Activated T-helper 9 cell treated with anti-CD3 and anti-CD28 coated beads, Interleukin-2, amount 50 U/mL, for 16 hours (primary cell): ENCODE measurements around the gene KCNT1.

ENCODE experiments used
- DNase-seq: peaks from one replicate; pipeline ENCODE4 v3.0.0-alpha.2; 2020; ENCODE audit warnings: low read depth

KCNT1 gene

DNA sequence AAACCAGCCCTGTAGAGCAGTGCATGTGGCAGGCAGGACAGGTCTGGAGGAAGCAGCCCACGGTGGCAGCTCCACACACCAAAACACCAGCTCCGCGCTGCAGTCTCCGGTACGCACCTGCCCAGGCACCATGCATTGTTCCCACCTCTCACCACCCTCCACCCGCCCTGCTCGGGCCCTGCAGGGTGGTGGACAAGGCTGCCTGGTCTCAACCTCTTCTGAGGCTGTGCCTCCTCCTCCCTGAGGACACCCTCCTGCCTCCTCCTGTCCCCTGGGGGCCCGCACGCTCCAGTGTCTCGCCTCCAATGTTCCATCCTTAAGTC, 96.2 kb downstream of the KCNT1 start:
- no peak for DNase-seq

DNA sequence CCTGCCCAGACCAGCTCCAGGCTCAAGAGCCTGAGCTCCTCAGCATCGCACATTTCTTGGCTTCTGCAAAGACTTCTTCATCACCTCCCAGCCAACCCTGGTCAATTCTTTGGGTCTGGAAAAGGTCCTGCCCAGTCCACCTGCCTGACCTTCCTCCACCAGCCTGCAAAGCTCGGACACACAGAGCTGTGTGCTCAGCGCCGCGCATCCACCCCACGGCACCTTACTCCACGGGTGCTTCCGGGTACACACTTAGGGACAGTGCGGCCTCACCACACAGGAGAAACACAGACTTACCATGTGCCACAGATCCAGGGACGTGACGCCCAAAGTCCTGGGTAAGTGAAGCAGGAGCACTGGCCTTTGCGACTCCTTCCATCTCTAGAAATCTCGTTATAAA, 97.3 kb downstream of the KCNT1 start:
- DNase-seq: no peak

DNA sequence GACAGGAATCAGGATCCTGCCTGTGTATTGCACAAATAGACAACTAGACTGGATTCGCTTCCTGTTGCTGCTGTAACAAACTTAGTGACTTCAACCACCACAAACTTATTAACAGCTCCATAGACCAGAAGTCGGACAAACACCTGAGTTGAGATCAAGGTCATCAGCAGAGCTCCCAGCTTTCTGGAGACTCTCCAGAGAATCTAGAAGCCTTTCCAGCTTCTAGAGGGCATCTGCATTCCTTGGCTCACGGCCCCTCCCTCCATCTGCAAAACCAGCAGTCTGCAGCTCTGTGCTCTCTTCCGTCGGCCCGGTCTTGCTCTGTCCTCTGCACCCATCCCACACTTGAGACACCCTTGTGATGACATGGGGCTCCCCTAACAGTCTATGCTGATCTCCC, 99.1 kb downstream of the KCNT1 start:
- no peak for DNase-seq

DNA sequence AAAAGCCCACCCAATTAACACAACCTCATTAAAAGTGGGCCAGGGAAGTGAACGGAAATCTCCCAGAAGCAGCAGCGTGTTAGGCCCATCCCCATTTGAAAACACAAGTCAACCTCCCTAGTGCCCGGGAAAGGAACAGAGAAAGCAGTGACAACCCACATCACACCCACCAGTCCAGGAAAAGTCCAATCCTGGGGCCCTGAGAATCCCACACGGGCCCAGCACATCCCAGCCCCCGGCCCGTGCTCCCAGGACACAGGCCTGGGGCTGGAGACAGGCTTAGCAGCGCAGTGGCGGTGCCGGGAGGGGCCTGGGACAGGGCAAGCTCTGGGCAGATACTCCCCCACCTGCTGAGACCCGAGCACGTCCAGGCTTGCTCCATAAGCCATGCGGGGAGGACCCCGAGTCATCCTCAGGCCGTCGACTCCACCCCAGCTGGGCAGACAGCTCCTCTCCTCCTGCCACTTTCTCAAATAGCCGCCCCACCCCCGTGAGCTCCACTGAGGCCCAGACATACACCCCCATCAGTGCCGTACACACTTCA, 101.0 kb downstream of the KCNT1 start:
- DNase-seq: no peak

DNA sequence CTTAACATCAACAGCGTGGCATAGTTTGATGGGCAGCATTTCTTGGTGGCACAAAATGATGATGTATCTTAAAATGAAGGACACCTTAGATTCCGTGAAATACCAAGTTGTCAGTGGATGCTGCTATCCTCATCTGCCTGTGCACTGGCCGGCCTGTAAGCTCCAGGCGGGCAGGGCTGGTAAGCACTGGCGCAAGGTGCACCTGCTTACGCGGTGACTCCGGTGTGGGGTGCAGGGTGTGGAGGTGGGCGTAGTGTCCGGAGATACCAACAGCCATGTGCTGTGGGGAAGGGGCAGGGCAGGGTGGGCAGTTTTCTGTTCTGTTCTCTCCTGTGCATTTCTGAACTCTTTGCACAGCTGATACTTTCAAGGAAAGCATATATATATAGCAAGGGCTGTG, 101.5 kb downstream of the KCNT1 start:
- DNase-seq: no peak

DNA sequence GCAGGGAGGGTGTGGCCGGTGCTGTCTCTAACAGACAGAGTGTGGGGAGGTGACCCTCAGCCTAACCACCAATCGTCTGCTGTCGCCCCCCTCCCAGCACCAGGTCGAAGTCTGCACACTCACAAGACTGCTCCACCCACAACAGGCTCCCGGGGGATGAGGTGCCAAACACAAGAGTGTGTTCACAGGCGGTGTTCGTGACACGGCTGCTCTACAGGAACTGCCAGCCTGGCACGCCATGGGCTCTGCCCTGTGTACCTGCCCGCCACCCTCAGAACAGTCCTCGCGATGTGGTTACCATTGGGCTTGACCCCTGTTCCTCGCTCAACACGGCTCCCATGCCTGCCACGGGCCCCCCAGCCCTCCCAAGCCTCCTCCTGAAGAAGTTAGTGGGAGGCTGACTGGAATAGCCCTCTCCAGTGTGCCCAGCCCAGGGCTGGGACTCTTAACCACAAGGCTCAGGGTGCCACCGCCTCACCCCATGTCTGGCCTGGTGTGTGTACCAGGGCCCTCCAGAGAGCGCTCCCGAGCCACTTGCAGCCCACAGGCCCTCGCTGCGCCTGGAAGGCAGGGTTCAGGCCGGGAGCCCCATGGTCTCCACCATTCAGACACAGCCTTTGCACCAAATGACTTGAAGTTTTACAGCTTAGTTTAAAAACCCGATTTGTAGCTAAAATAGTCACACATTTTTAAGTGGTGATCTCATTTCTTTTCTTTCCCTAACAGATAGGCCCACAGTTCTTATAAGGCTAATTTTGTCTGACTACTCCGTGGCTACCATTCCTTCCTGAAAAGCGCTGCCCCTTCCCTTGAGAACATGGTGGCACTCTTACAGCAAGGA, 102.8 kb downstream of the KCNT1 start:
- DNase-seq: no peak

DNA sequence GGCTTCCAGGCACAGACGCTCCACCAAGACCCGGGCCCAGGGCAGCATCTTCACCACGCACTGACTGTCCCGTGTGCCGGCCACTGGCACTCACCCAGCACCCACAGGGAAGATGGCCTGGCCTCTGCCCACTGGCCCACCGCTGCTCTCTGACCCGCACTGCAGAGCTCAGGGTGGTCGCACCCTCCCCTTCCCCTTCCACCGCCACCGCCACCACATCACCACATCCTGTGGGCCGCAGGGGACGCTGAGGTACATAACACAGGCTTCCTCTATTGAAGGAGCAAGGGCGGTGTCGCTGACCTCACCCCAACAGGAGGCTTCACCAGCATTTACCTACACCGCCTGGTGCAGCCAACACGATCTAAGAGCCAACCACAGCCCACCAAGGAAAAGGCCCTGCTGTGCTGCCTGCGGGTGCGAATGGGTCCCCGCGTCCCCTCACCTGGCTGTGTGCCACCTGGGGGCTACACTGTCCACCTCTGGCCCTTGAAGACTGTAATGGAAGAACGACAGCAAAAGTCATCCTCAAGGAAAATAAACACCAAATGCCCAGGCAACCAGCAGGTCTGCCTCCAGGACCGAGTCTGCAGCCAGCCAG, 103.5 kb downstream of the KCNT1 start:
- no peak for DNase-seq

DNA sequence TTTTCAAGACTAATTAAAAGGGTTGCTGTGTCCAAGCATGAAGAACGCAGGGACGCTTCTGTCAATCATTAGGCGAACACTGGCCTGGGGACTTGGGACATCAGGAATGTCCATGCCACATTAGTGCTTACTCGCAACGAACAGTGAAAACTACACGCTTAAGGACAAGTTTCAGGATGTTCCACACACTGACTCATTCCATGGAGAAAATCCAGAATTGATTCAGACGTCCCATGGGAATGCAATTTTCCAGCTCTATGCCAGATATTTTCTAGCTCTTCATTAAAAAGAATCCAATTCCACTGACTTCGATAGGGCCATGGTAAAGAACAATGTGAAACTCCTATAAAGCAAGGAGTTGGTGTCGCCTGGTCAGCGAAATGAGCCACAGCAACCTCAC, 107.2 kb downstream of the KCNT1 start:
- no peak for DNase-seq

DNA sequence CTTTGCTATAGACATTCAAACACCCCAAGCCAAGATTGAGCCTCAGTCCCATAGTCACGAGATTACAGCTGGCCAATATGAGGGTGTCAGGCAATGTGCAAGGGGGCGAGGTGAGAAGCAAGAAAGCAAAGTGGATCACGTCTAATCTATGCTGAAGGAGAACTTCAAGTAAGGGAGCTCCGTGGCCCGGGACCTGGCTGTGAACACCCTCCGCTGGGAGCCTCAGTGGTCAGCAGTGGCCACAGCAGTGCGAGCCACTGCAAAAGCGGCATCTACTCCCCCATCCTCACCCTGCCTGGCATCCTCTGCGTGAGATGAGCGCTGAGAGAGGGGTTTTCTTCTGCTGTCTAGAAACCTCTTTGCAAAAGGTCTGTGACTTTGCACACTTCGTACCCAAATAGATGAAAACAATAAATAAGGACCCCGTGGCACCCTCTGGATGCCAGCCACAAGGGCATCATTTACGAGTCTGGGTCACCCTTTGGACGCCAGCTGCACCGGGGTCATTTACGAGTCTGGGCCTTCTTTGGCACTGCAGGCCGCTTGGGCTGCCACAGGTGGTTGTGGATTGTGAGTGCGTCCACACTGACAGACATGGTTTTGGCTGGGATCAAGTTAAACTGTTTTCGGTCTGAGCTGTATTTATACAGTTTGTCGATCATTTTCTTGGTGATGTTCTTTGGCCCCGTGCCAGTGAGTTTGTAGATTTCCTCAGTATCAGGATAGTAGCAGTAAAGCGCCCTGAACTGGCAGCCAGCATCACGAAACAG, 109.0 kb downstream of the KCNT1 start:
- no peak for DNase-seq

DNA sequence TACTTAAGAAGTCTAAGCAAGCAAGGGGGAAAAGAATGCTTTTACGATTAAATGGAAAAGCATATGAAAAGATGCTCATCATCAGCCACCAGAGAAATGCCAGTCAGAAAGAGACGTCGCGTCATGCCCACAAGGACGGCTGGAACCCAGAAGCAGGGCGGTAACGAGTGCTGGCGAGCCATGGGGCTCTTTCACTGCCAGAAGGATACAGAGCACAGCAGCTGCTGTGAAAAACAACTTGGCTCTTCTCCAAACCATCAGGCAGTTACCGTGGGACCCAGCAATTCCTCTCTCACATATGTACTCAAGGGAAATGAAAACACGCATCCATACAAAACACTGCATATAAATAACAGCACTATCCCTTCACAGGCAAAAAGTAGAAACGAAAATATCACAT, 109.8 kb downstream of the KCNT1 start:
- DNase-seq: no peak

DNA sequence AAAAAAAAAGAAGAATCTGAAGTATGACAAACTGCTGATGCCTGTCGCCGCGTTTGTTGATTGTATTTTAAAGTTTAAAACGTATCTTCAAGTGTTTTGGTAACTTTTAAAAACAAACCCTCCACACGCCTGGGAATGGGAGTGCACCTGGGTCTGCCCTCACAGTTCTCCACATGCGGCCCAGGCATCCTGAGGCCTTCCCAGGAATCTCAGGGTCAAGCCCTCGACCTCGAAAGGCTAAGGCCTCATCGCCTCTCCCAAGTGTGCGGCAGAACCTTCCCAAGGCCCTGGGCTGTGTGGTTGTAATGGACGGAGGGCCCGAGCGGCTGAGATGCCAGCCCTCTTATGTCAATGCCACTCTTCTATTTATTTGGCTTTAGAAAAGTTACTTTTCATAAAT, 111.0 kb downstream of the KCNT1 start:
- no peak for DNase-seq

DNA sequence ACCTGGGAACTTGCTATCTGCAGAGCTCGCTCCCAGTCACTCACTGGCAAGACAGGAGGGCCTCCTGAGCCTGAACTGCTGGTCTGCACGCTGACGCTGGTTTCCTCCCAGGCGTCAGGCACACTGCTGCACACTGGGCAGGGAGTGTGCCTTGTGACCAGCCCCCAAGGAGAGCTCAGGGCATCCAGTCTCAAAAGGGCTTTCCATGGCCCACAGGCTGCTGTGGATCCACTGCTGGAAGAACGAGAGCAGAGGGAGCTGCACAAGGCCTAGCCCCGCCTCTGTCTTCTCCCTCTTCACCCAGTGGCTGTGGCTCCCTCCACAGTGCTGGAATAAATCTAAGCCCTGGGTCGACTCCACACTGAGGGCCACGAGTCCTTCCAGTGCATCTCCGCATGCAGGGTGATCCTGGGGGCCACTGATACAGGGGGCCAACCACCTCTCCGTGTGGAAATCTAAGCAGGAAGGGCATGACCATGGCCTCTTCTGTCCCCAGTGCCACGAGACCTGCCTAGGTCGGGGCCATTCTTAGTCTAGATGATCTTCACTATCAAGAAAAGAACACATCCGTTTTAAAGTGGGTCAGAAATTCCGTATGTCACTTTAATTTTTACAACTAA, 111.8 kb downstream of the KCNT1 start:
- no peak for DNase-seq

DNA sequence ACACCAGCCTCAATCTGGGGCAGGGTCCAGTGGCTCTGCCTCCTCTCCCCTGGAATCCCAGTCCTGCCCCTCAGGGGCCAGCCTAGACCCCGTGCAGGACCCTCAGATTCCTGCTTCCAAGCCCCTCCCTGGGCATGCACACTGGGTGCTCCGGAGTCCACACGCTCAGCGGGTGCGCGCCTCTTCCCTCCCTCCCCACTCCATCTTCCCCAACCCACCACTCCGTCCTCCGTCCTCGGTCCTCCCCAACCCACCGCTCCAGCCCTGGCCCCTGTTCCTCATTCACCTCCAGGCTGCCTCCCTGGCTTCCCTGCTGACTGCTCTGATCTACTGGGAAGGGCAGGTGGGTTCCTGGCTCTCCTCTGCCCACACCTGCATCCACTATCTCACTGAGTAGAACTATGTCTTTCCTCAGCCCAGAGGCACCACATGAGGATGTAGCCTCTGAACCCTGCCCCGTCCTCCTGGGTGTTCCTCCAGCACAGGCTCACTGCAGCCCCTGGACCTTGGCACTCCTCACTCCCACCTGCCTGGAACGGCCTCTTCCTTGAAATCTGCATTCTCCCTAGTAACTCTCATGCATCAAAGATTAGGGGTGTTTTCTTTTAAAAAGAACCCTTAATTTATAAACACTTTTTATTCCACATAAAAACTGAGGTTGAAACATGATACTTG, 112.6 kb downstream of the KCNT1 start:
- no peak for DNase-seq

DNA sequence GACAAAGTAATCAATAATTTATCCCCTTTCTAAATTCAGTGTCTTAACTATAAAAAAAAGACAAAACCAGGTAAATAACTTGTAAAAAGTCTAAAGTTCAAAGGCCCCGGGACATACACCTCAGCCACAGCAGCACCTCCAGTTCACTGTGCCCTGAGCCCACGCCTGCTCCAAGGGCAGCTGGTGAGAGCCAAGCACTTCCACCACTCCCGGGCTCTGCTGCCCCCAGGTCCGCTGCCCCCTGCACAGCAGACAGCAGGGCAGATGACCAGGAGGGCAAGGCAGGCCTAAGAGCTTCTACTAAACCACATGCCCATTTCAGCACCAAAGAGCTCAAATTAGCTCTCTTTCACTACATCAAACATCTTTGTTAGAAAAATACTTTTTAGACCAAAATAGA, 113.4 kb downstream of the KCNT1 start:
- no peak for DNase-seq

DNA sequence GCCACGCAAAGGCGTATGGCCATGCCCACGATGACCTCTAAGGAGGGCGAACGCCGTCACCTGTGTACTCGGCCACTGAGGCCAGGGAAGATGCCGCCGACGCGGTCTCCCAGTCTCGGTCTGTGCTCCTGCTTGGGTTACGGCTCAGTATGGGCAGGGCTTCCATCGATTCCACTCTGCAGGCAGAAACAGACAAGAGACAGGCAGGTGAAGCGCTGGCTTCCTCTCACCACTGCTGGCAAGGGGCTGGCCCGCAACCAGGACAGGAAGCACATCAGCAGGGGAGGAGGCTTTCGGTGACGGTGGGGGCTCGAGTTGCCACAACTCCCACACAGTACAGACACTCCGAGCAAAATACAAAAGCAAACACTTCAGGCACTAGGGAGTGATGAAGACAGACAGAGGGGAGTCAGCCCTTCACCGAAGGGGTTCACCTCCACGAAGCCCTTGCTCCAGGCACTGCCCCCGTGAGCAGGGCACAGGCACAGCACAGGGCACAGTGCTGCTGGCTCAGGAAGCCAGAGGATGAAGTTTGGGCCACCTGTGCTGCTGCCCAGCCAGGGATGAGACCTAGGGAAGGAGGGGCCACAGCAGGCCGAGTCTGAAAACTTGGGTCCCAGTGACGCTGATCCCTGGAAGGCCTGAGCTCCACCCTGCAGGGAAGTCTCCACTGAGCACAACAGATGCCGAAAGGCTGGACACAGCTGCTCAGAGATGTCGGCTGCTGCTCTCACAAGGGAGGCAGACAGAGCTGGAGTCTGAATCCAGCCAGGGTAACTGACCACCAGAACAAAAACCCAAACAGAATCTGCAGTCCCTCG, 114.1 kb downstream of the KCNT1 start:
- no peak for DNase-seq

DNA sequence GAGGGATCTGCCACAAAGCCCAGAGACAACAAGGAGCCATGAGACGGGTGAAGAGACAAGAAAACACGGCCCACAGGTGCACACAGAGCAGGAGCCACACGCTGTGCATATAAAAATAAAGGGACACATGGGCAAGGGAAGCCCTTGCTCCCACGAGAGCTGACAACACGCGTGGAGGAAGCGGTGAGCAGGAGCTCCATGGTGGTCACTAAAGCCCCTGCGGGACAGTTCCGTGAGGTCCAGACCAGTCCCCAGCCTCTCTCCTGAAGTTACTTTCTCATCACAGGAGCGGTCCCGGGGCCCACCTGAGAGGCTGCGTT, 114.6 kb downstream of the KCNT1 start:
- no peak for DNase-seq

DNA sequence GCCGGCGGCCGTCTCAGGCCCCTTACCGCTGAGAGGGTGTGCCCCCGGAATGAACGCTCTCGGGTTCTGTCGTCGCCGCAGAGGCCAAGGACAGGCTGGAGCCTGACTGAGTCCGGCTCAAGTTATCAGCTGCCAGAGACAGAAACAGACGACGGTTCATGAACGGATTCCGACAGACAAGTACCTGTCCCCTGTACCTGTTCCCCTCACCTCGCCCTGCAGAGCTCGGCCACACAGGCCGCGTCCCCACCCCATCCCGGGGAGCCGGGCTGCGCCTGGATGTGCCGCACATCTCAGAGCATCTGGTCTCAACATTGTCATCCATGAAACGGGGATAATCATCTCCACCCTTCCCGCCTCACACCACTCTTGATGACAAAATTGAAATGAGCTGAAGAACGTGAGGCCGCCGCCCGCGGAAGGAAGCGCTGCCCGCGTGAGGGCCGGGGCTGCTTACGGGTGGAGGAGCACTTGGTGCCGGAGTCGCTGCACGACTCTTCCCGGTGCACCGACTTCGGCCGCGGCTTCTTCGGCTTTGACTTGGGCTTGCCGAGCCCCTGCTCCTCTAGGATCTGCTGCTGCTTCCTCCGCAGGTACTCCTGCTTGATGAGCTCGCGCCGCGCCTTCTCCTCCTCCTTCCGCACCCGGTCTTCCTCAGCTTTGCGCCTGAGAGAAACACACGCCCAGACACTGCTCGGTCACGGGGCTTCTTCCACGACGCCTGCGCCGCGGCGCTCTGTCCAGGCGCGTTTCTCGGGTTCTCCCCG, 116.1 kb downstream of the KCNT1 start:
- DNase-seq: no peak

DNA sequence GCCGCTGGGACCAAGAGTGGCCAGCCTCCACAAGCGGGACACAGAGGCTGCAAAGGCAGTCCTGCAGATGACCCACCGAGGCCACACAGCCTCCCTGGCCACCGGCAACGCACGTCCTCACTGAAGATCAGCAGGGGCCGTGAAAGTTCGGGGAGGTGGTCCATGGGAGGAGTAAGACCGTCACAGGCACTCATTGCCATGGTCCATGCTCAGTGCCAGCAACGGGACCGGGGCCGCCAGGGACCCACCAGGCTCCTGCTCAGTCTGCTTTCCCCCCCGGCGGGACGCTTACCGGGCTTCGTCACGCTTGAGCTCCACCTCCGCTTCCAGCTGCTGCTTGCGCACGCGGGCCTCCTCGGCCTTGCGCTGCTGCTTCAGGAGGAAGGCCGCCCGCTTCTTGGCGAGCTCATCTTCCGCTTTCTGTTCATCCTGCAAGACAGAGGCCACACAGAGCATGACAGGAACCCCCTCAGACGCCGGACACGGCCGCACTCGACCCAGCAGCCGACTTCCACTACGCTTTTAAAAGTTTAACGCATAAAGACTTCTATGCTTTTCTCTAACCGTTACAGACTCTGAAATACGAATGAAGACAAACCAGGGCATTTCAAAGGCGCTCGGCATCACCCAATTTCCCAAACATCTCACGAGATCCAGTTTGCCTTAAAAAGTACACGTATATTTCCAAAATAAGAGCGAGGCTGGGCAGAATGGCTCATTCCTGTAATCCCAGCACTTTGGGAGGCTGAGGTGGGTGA, 116.9 kb downstream of the KCNT1 start:
- DNase-seq: no peak

DNA sequence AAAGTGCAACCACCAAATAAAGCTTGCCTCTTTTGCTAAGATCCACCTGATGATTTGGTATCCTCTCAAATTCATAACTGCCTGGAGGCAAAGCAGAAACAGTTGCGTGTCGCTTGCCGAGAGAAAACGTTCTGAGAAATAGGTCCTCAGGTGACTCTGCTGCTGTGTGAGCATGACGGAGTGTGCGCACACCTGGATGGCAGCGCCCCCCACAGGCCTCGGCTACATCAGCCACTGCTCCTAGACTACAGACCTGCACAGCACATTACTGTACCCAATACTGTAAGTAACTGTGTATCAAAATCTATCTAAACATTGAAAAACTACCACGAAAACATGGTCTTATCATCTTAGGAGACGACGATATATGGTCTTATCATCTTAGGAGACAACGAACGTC, 117.9 kb downstream of the KCNT1 start:
- no peak for DNase-seq

DNA sequence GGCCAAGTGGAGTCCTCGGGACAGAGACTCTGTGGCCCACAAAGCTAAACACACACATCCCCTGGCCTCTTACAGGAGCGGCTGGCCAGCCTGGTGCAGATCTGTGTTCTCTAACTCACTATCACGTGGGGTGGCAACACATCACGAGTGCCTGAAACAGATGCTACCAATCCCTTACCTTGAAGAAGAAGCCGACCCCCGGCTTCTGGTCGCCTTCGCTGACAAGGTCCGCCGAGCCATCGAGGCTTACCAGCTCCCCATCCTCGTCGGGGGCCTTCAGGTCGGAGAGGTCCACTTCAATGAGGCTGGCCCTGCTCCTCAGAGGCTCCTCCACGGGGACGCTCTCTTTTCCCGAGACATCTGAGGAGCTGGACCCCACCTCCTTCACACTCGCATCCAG, 118.7 kb downstream of the KCNT1 start:
- no peak for DNase-seq
